Measurements from ENCODE around the gene DDX1.
"Not testable (repeated sequence)": the region's sequence is repeated elsewhere in the genome, so short reads cannot be mapped to it uniquely, and the experiment has no call there.

DNA sequence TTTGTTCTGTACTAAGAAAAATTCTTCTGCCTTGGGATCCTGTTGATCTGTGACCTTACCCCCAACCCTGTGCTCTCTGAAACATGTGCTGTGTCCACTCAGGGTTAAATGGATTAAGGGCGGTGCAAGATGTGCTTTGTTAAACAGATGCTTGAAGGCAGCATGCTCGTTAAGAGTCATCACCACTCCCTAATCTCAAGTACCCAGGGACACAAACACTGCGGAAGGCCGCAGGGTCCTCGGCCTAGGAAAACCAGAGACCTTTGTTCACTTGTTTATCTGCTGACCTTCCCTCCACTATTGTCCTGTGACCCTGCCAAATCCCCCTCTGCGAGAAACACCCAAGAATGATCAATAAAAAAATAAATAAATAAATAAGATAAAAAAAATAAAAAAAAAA lies 49.4 kb upstream of the DDX1 start:
- TF ChIP-seq TARDBP (IDR thresholded peaks at IDR 0.05); ELF4 (IDR thresholded peaks at IDR 0.05); L3MBTL2 (conservative IDR thresholded peaks at IDR 0.05); ZNF384 (IDR thresholded peaks at IDR 0.05); SUZ12 (IDR thresholded peaks at IDR 0.05); BHLHE40 (IDR thresholded peaks at IDR 0.05; ENCODE audit: borderline replicate concordance); FOXM1 (IDR thresholded peaks at IDR 0.05; ENCODE audit: borderline replicate concordance); FOXK2 (IDR thresholded peaks at IDR 0.05); SP1 (IDR thresholded peaks at IDR 0.05); HDGF (IDR thresholded peaks at IDR 0.05; ENCODE audit: borderline replicate concordance): not testable (repeated sequence)

Data from HEK293T (cell line).